Measurements from ENCODE around the gene IGFBP2. TPM values are rescaled to one million over a fixed set of nuclear protein-coding genes. Genes with fewer than 3 reads are reported as not detected.

IGFBP2 gene
- total and polyA plus RNA-seq, 2 experiments from 2014 or later, result 177 to 364 TPM

- peaks cover 14% of the 10 kb centered on the region for H4K20me1 ChIP-seq (replicated peaks; ENCODE audit: insufficient read depth)
- H3K4me2 ChIP-seq, result no peak overlapping the region
- Mint-ChIP-seq H3K36me3 (ENCODE audit: low read depth) (peaks cover 32% of the 10 kb centered on the region), H3K9me3 (no peaks in the 10 kb centered on the region), H3K27ac (no peak overlapping the region), H3K27me3 (ENCODE audit: insufficient read depth, low read depth, poor library complexity) (peaks cover 9% of the 10 kb centered on the region), H3K4me3 (no peak overlapping the region), H3K4me1 (peaks cover 53% of the 10 kb centered on the region)
- peaks cover 67% of the 10 kb centered on the region for H3K79me2 ChIP-seq (replicated peaks; ENCODE audit: insufficient read depth)
- peaks cover 7% of the 10 kb centered on the region for H3K4me1 ChIP-seq (ENCODE audit: insufficient read depth)
- DNase-seq (ENCODE audit: low spot score), result no peak
- H3K36me3 ChIP-seq (ENCODE audit: insufficient read depth), result no peaks in the 10 kb centered on the region
- H2AFZ ChIP-seq, result no peak overlapping the region
- H3K4me3 ChIP-seq, result no peak overlapping the region
- no peaks in the 10 kb centered on the region for H3K9me2 ChIP-seq (ENCODE audit: insufficient read depth)
- no peak for ATAC-seq
- no peak overlapping the region for H3K27ac ChIP-seq (ENCODE audit: low read depth)
- no peaks in the 10 kb centered on the region for H3F3A ChIP-seq (replicated peaks; ENCODE audit: low read depth)
- TF ChIP-seq CREB1 (CRISPR knock-in tag; IDR thresholded peaks at IDR 0.05; ENCODE audit: low read depth) (no peak), JUNB (IDR thresholded peaks at IDR 0.05; ENCODE audit: unreplicated experiment) (no peak), EZH2phosphoT487 (IDR thresholded peaks at IDR 0.05; ENCODE audit: unreplicated experiment) (no peak), ZNF462 (CRISPR knock-in tag; IDR thresholded peaks at IDR 0.05) (no peak), ZNF114 (CRISPR knock-in tag; IDR thresholded peaks at IDR 0.05) (no peak), NANOG (IDR thresholded peaks at IDR 0.05; ENCODE audit: borderline replicate concordance) (no peak)
- TF ChIP-seq, protein P1, sequence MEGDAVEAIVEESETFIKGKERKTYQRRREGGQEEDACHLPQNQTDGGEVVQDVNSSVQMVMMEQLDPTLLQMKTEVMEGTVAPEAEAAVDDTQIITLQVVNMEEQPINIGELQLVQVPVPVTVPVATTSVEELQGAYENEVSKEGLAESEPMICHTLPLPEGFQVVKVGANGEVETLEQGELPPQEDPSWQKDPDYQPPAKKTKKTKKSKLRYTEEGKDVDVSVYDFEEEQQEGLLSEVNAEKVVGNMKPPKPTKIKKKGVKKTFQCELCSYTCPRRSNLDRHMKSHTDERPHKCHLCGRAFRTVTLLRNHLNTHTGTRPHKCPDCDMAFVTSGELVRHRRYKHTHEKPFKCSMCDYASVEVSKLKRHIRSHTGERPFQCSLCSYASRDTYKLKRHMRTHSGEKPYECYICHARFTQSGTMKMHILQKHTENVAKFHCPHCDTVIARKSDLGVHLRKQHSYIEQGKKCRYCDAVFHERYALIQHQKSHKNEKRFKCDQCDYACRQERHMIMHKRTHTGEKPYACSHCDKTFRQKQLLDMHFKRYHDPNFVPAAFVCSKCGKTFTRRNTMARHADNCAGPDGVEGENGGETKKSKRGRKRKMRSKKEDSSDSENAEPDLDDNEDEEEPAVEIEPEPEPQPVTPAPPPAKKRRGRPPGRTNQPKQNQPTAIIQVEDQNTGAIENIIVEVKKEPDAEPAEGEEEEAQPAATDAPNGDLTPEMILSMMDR (conservative IDR thresholded peaks at IDR 0.05; ENCODE audit: low read depth in 2 of 2), result no peak
- TF ChIP-seq, protein P2, sequence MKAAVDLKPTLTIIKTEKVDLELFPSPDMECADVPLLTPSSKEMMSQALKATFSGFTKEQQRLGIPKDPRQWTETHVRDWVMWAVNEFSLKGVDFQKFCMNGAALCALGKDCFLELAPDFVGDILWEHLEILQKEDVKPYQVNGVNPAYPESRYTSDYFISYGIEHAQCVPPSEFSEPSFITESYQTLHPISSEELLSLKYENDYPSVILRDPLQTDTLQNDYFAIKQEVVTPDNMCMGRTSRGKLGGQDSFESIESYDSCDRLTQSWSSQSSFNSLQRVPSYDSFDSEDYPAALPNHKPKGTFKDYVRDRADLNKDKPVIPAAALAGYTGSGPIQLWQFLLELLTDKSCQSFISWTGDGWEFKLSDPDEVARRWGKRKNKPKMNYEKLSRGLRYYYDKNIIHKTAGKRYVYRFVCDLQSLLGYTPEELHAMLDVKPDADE (IDR thresholded peaks at IDR 0.05), result no peak
- H3K27me3 ChIP-seq (ENCODE audit: insufficient read depth), result no peaks in the 10 kb centered on the region
Measured at GRCh38 chr2:216654528-216655052, 21.4 kb downstream of the IGFBP2 start.
